Trophoblast cell (in vitro differentiated cells and primary cell): Measurements from ENCODE around the gene CFAP97D2.

Source experiments
- DNase-seq, 2 donors: peaks; one replicate each; pipeline ENCODE4 v3.0.0-alpha.2; 2016
- H2AFZ ChIP-seq: 2 replicates; pipeline ENCODE4 v1.6.1; 2013; ENCODE audit warnings: low read length, moderate library complexity, mild to moderate bottlenecking; ENCODE audit not compliant: insufficient read depth, poor library complexity
- H2AK5ac ChIP-seq: 2 replicates; pipeline ENCODE4 v1.6.1; 2013; ENCODE audit warnings: mild to moderate bottlenecking, low read length
- H2BK120ac ChIP-seq: 2 replicates; pipeline ENCODE4 v1.6.1; 2013; ENCODE audit warnings: low read length, mild to moderate bottlenecking, moderate library complexity; ENCODE audit not compliant: insufficient read depth, poor library complexity
- H2BK12ac ChIP-seq: 2 replicates; pipeline ENCODE4 v1.6.1; 2013; ENCODE audit warnings: mild to moderate bottlenecking, low read length, moderate library complexity
- H2BK5ac ChIP-seq: 2 replicates; pipeline ENCODE4 v1.6.1; 2013; ENCODE audit warnings: low read length, low read depth, moderate library complexity, mild to moderate bottlenecking; ENCODE audit not compliant: poor library complexity
- H3K14ac ChIP-seq: 2 replicates; pipeline ENCODE4 v1.6.1; 2013; ENCODE audit warnings: mild to moderate bottlenecking, low read length
- H3K18ac ChIP-seq: 2 replicates; pipeline ENCODE4 v1.6.1; 2013; ENCODE audit warnings: mild to moderate bottlenecking, low read length
- H3K23ac ChIP-seq: 2 replicates; pipeline ENCODE4 v1.6.1; 2013; ENCODE audit warnings: low read length
- H3K27ac ChIP-seq: 2 replicates; pipeline ENCODE4 v1.5.1; 2013; ENCODE audit warnings: low read depth, mild to moderate bottlenecking, inconsistent platforms, low read length, moderate library complexity
- H3K27me3 ChIP-seq: 2 replicates; pipeline ENCODE4 v1.6.1; 2013; ENCODE audit warnings: inconsistent platforms, mild to moderate bottlenecking, low read length, moderate library complexity; ENCODE audit not compliant: insufficient read depth
- H3K36me3 ChIP-seq, 2 experiments: 1 replicate in 1 of 2; 2 replicates in 1 of 2; pipeline ENCODE4 v1.6.1; 2013; ENCODE audit warnings: low read length in 2 of 2, mild to moderate bottlenecking in 2 of 2, moderate library complexity in 1 of 2; ENCODE audit not compliant: insufficient read depth in 2 of 2, control insufficient read depth in 1 of 2
- H3K4ac ChIP-seq: 2 replicates; pipeline ENCODE4 v1.6.1; 2013; ENCODE audit warnings: low read depth, mild to moderate bottlenecking, low read length, moderate library complexity
- H3K4me1 ChIP-seq, 2 experiments: 1 replicate in 1 of 2; 2 replicates in 1 of 2; pipeline ENCODE4 v1.6.1; 2013; ENCODE audit warnings: low read length in 2 of 2, mild to moderate bottlenecking in 2 of 2, moderate library complexity in 1 of 2; ENCODE audit not compliant: insufficient read depth in 2 of 2, control insufficient read depth in 1 of 2
- H3K4me2 ChIP-seq: 2 replicates; pipeline ENCODE4 v1.6.1; 2013; ENCODE audit warnings: inconsistent platforms, mild to moderate bottlenecking, low read length, moderate library complexity
- H3K4me3 ChIP-seq: 2 replicates; pipeline ENCODE4 v1.5.1; 2013; ENCODE audit warnings: mild to moderate bottlenecking, low read depth, low read length, inconsistent platforms
- H3K79me1 ChIP-seq: one replicate; pipeline ENCODE4 v1.6.1; 2013; ENCODE audit warnings: low read length
- H3K79me2 ChIP-seq: 2 replicates; pipeline ENCODE4 v1.6.1; 2013; ENCODE audit warnings: low read length, mild to moderate bottlenecking; ENCODE audit not compliant: control insufficient read depth, insufficient read depth, poor library complexity
- H3K9ac ChIP-seq: 2 replicates; pipeline ENCODE4 v1.6.1; 2013; ENCODE audit warnings: mild to moderate bottlenecking, low read length
- H3K9me3 ChIP-seq: 2 replicates; pipeline ENCODE4 v1.6.1; 2013; ENCODE audit warnings: low read depth, mild to moderate bottlenecking, control low read depth, inconsistent platforms, low read length; ENCODE audit not compliant: insufficient read depth
- H4K12ac ChIP-seq: 2 replicates; pipeline ENCODE4 v1.6.1; 2013; ENCODE audit warnings: low read depth, mild to moderate bottlenecking, low read length, moderate library complexity
- H4K8ac ChIP-seq: 2 replicates; pipeline ENCODE4 v1.6.1; 2013; ENCODE audit warnings: low read depth, mild to moderate bottlenecking, low read length, moderate library complexity
- H4K91ac ChIP-seq: one replicate; pipeline ENCODE4 v1.6.1; 2013; ENCODE audit warnings: low read depth, mild to moderate bottlenecking, low read length, moderate library complexity
- WGBS: extraction: QIAGEN DNeasy Blood & Tissue Kit; methylation state at CpG from one replicate; pipeline ENCODE4 v1.1.7; 2013; ENCODE audit warnings: missing lambda C conversion rate; ENCODE audit not compliant: insufficient read length, insufficient coverage; ENCODE audit errors: extremely low coverage; 5-methylcytosine and 5-hydroxymethylcytosine counted together

The CFAP97D2 gene

DNA sequence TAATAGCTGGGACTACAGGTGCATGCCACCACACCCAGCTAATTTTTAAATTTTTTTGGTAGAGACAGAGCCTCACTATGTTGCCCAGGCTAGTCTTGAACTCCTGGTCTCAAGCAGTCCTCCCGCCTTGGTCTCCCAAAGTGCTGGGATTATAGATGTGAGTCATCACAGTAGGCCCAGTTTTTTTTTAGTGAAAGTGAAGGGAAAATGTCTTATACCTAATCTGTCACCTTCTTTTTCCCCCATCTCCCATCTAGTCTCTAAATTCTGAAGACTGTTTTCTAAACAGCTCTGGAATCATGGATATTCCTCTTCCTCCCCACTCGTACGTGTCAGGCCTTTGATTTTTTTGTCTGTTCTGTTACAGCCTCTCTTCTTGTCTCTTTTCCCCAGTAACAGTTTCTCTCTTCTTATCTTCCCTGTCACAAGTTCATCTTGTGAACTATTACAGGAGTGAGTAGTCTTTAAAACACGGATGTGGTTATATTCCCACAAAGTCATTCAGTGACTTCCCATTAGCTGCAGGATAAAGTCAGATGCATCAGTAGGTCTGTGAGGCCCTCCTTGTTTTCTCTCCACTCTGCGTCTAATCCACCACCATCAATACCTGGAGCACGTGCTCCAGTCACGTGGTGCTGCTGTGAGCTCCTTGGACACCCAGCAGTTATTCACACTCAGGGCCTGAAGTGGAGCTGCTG is 58.5 kb downstream of the CFAP97D2 start:
- H3K4me3 ChIP-seq: no peak overlapping the region
- H3K4me2 ChIP-seq: no peak overlapping the region
- H4K8ac ChIP-seq: no peak overlapping the region
- H4K91ac ChIP-seq: no peak overlapping the region
- H2AFZ ChIP-seq: no peak overlapping the region
- H3K4me1 ChIP-seq: peaks cover 5 to 6% of the 10 kb centered on the region in 2 experiments
- no peaks in the 10 kb centered on the region for H3K9me3 ChIP-seq
- H3K79me1 ChIP-seq: peaks cover 7% of the 10 kb centered on the region
- H3K14ac ChIP-seq: no peak overlapping the region
- H3K9ac ChIP-seq: no peak overlapping the region
- H3K27ac ChIP-seq: no peak overlapping the region
- H3K36me3 ChIP-seq: peaks cover 21 to 41% of the 10 kb centered on the region in 2 experiments
- H3K79me2 ChIP-seq: peaks cover 10% of the 10 kb centered on the region
- no peak overlapping the region for H3K23ac ChIP-seq
- no peaks in the 10 kb centered on the region for H3K27me3 ChIP-seq
- H2BK12ac ChIP-seq: no peak overlapping the region
- no peak overlapping the region for H2BK5ac ChIP-seq
- H2AK5ac ChIP-seq: no peak overlapping the region
- H2BK120ac ChIP-seq: no peak overlapping the region
- H3K18ac ChIP-seq: no peak overlapping the region
- DNase-seq: no peak
- H3K4ac ChIP-seq: no peak overlapping the region
- WGBS: no CpG with 5 or more reads among the region's 7 CpGs
- no peak overlapping the region for H4K12ac ChIP-seq

DNA sequence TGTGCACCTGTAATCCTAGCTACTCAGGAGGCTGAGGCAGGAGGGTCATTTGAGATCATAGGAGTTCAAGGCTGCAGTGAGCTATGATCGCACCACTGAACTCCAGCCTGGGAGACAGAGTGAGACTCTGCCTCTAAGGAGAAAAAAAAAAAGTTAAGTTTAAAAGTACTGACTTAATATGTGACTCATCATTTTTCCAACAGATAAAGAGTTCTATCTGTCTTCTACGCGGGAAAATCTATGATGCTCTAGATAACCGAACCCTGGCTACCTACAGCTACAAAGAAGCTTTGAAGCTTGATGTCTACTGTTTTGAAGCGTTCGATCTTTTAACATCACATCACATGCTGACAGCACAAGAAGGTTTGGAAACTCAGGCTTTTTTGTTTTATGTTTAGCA is 62.9 kb downstream of the CFAP97D2 start:
- no CpG with 5 or more reads among the region's 6 CpGs for WGBS
- H3K4me3 ChIP-seq: no peak overlapping the region
- H2AK5ac ChIP-seq: no peak overlapping the region
- H3K36me3 ChIP-seq: peaks cover 27 to 56% of the 10 kb centered on the region in 2 experiments
- no peak overlapping the region for H3K23ac ChIP-seq
- no peak overlapping the region for H3K4me2 ChIP-seq
- H4K8ac ChIP-seq: no peak overlapping the region
- no peak overlapping the region for H2BK120ac ChIP-seq
- no peaks in the 10 kb centered on the region for H3K79me1 ChIP-seq
- H2AFZ ChIP-seq: no peak overlapping the region
- no peak overlapping the region for H4K91ac ChIP-seq
- no peaks in the 10 kb centered on the region for H3K79me2 ChIP-seq
- no peak overlapping the region for H2BK12ac ChIP-seq
- H3K27me3 ChIP-seq: no peaks in the 10 kb centered on the region
- DNase-seq: no peak
- H2BK5ac ChIP-seq: no peak overlapping the region
- H4K12ac ChIP-seq: no peak overlapping the region
- no peak overlapping the region for H3K18ac ChIP-seq
- no peaks in the 10 kb centered on the region for H3K9me3 ChIP-seq
- no peak overlapping the region for H3K4ac ChIP-seq
- H3K4me1 ChIP-seq: no peaks in the 10 kb centered on the region
- H3K14ac ChIP-seq: no peak overlapping the region
- no peak overlapping the region for H3K27ac ChIP-seq
- no peak overlapping the region for H3K9ac ChIP-seq

DNA sequence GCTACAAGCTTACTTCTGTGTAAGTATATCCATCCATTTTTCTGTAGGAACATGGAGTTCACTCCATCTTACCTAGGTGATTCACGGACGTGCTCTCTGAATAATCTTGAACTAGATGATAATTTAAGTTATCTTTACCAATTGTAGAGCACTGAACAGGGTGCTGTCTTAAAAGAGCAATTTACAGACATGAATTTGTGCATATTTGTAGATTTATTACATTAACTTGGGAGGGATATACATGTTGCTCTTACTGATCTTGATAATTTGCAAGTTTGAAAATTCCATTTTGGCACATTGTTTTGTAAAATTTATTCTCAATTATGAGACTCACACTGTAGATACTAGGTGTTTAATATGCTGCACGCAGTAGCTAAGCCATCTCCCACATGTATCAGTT is 64.9 kb downstream of the CFAP97D2 start:
- H3K27ac ChIP-seq: no peak overlapping the region
- no peak overlapping the region for H3K4ac ChIP-seq
- no peak overlapping the region for H4K91ac ChIP-seq
- no peak overlapping the region for H2BK120ac ChIP-seq
- H3K4me3 ChIP-seq: no peak overlapping the region
- no peak overlapping the region for H2BK12ac ChIP-seq
- no peaks in the 10 kb centered on the region for H3K79me1 ChIP-seq
- H3K9me3 ChIP-seq: no peaks in the 10 kb centered on the region
- no peaks in the 10 kb centered on the region for H3K27me3 ChIP-seq
- H3K79me2 ChIP-seq: no peaks in the 10 kb centered on the region
- no peak overlapping the region for H3K23ac ChIP-seq
- no peak overlapping the region for H4K8ac ChIP-seq
- no peak overlapping the region for H2BK5ac ChIP-seq
- WGBS: no CpG with 5 or more reads among the region's 3 CpGs
- H3K4me1 ChIP-seq: no peaks in the 10 kb centered on the region
- H3K9ac ChIP-seq: no peak overlapping the region
- no peak overlapping the region for H2AFZ ChIP-seq
- H3K36me3 ChIP-seq: peaks cover 22 to 52% of the 10 kb centered on the region in 2 experiments
- H3K18ac ChIP-seq: no peak overlapping the region
- DNase-seq: no peak
- H2AK5ac ChIP-seq: no peak overlapping the region
- no peak overlapping the region for H3K14ac ChIP-seq
- no peak overlapping the region for H4K12ac ChIP-seq
- H3K4me2 ChIP-seq: no peak overlapping the region

DNA sequence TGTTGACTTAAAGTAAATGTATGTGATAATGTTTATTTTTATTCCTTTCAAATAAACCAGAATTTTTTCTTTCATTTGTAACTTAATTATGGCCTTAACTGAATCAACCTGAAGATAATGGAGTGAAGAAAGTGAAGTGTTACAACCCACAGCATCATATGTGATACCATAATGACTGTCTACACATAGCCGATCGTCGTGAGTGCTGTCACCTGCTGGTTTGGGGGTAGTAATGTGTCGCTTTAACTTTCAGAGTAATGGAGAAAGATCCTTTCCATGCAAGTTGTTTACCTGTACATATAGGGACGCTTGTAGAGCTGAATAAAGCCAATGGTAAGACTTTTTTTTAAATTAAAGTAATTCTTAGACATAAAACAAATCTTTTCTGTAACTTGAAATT is 65.6 kb downstream of the CFAP97D2 start:
- H3K4me2 ChIP-seq: no peak overlapping the region
- H3K9ac ChIP-seq: no peak overlapping the region
- no peak overlapping the region for H3K4ac ChIP-seq
- no peaks in the 10 kb centered on the region for H3K79me1 ChIP-seq
- H2AFZ ChIP-seq: no peak overlapping the region
- no peak overlapping the region for H4K8ac ChIP-seq
- H3K79me2 ChIP-seq: no peaks in the 10 kb centered on the region
- no CpG with 5 or more reads among the region's 5 CpGs for WGBS
- H3K14ac ChIP-seq: no peak overlapping the region
- H2BK120ac ChIP-seq: no peak overlapping the region
- H3K36me3 ChIP-seq: peaks cover 22 to 50% of the 10 kb centered on the region in 2 experiments
- no peaks in the 10 kb centered on the region for H3K9me3 ChIP-seq
- no peak overlapping the region for H4K91ac ChIP-seq
- H3K27me3 ChIP-seq: no peaks in the 10 kb centered on the region
- H3K23ac ChIP-seq: no peak overlapping the region
- H3K18ac ChIP-seq: no peak overlapping the region
- no peak overlapping the region for H2BK12ac ChIP-seq
- H3K4me1 ChIP-seq: no peaks in the 10 kb centered on the region
- no peak overlapping the region for H4K12ac ChIP-seq
- no peak overlapping the region for H3K27ac ChIP-seq
- no peak overlapping the region for H2BK5ac ChIP-seq
- no peak overlapping the region for H3K4me3 ChIP-seq
- DNase-seq: no peak
- no peak overlapping the region for H2AK5ac ChIP-seq
